ENCODE measurements around the gene RHBDF2.

Gene RHBDF2

GRCh38 chr17:76468634-76469010 is 32.6 kb downstream of the RHBDF2 start:
- peaks cover 0 to 50% (median 0%) of the 10 kb centered on the region in 3 experiments for H3K27me3 ChIP-seq (ENCODE audit: control insufficient read depth in 3 of 3, insufficient read depth in 3 of 3, low read depth in 1 of 3, low read length in 3 of 3)
- no peak overlapping the region for H3K27ac ChIP-seq (replicated peaks; ENCODE audit: low read length)
- peak overlapping the region; percentile 38 for H3K18ac ChIP-seq (ENCODE audit: low read length)
- H3K4me1 ChIP-seq (ENCODE audit: control insufficient read depth in 2 of 2, insufficient read depth in 1 of 2, low read depth in 1 of 2, low read length in 2 of 2) = peaks cover 4 to 8% of the 10 kb centered on the region in 2 donors
- no peak overlapping the region for H3K4ac ChIP-seq (ENCODE audit: low read length)
- H3K4me2 ChIP-seq (ENCODE audit: insufficient read depth, low read length, poor library complexity, severe bottlenecking) = no peak overlapping the region
- H3K9ac ChIP-seq (ENCODE audit: low read depth, low read length, poor library complexity) = peak overlapping the region; percentile 30
- H3K79me1 ChIP-seq (ENCODE audit: low read depth, low read length) = peaks cover 2% of the 10 kb centered on the region
- peak overlapping the region; percentile 46 for H2AK5ac ChIP-seq (ENCODE audit: low read depth, low read length)
- no peaks in the 10 kb centered on the region for H3K36me3 ChIP-seq (replicated peaks in 1 of 2; ENCODE audit: control insufficient read depth in 2 of 2, insufficient read depth in 2 of 2, low read length in 2 of 2)
- no peak overlapping the region for H2BK120ac ChIP-seq (ENCODE audit: low read depth, low read length)
- no peak overlapping the region for H4K8ac ChIP-seq (ENCODE audit: low read depth, low read length)
- H2BK12ac ChIP-seq (ENCODE audit: low read length) = no peak overlapping the region
- peak overlapping the region; percentile 58 for H2BK15ac ChIP-seq (ENCODE audit: low read length)
- H2BK5ac ChIP-seq (ENCODE audit: low read length) = no peak overlapping the region
- peak overlapping the region; percentile 20 for H3K23ac ChIP-seq (ENCODE audit: low read depth, low read length, poor library complexity)
- no peak for DNase-seq (ENCODE audit: low spot score)
- no peak overlapping the region for H2AFZ ChIP-seq (ENCODE audit: low read length)
- no peak overlapping the region for H3K4me3 ChIP-seq (ENCODE audit: low read length in 2 of 2)
- H3K14ac ChIP-seq (ENCODE audit: low read length) = no peak overlapping the region
- no peaks in the 10 kb centered on the region for H3K9me3 ChIP-seq (replicated peaks in 1 of 2; ENCODE audit: control insufficient read depth in 2 of 2, insufficient read depth in 1 of 2, low read depth in 1 of 2, low read length in 2 of 2)
- no CpG with 5 or more reads among the region's 14 CpGs for WGBS, 2 donors (ENCODE audit: extremely low coverage in 2 of 2, insufficient read length in 2 of 2, insufficient replicate concordance in 1 of 2)
- H4K91ac ChIP-seq (ENCODE audit: low read depth, low read length, poor library complexity) = peak overlapping the region; percentile 53

GRCh38 chr17:76467809-76468633 is 33.2 kb downstream of the RHBDF2 start:
- H2BK120ac ChIP-seq (ENCODE audit: low read depth, low read length) = no peak overlapping the region
- H2BK5ac ChIP-seq (ENCODE audit: low read length) = peak overlapping the region; percentile 0
- H3K27me3 ChIP-seq (ENCODE audit: control insufficient read depth in 3 of 3, insufficient read depth in 3 of 3, low read depth in 1 of 3, low read length in 3 of 3) = peaks cover 0 to 47% (median 0%) of the 10 kb centered on the region in 3 experiments
- no peaks in the 10 kb centered on the region for H3K36me3 ChIP-seq (replicated peaks in 1 of 2; ENCODE audit: control insufficient read depth in 2 of 2, insufficient read depth in 2 of 2, low read length in 2 of 2)
- no peak for DNase-seq (ENCODE audit: low spot score)
- H2AFZ ChIP-seq (ENCODE audit: low read length) = peak overlapping the region; percentile 82
- H4K8ac ChIP-seq (ENCODE audit: low read depth, low read length) = no peak overlapping the region
- no peak overlapping the region for H3K14ac ChIP-seq (ENCODE audit: low read length)
- peak overlapping the region; percentile 38 for H3K18ac ChIP-seq (ENCODE audit: low read length)
- H3K23ac ChIP-seq (ENCODE audit: low read depth, low read length, poor library complexity) = peak overlapping the region; percentile 20
- peak overlapping the region; percentile 56 for H2AK5ac ChIP-seq (ENCODE audit: low read depth, low read length)
- H4K91ac ChIP-seq (ENCODE audit: low read depth, low read length, poor library complexity) = no peak overlapping the region
- no peaks in the 10 kb centered on the region for H3K9me3 ChIP-seq (replicated peaks in 1 of 2; ENCODE audit: control insufficient read depth in 2 of 2, insufficient read depth in 1 of 2, low read depth in 1 of 2, low read length in 2 of 2)
- no peak overlapping the region for H3K4me3 ChIP-seq (ENCODE audit: low read length in 2 of 2)
- peaks cover 2% of the 10 kb centered on the region for H3K79me1 ChIP-seq (ENCODE audit: low read depth, low read length)
- H3K4ac ChIP-seq (ENCODE audit: low read length) = peak overlapping the region; percentile 53
- peak overlapping the region; percentile 37 for H2BK15ac ChIP-seq (ENCODE audit: low read length)
- H3K4me2 ChIP-seq (ENCODE audit: insufficient read depth, low read length, poor library complexity, severe bottlenecking) = no peak overlapping the region
- peak overlapping the region; percentile 12 for H3K9ac ChIP-seq (ENCODE audit: low read depth, low read length, poor library complexity)
- peaks cover 4 to 8% of the 10 kb centered on the region in 2 donors for H3K4me1 ChIP-seq (ENCODE audit: control insufficient read depth in 2 of 2, insufficient read depth in 1 of 2, low read depth in 1 of 2, low read length in 2 of 2)
- H2BK12ac ChIP-seq (ENCODE audit: low read length) = peak overlapping the region; percentile 49
- WGBS, 2 donors (ENCODE audit: extremely low coverage in 2 of 2, insufficient read length in 2 of 2, insufficient replicate concordance in 1 of 2) = no CpG with 5 or more reads among the region's 8 CpGs
- H3K27ac ChIP-seq (replicated peaks; ENCODE audit: low read length) = no peak overlapping the region

- Histone ChIP-seq H2BK5ac (ENCODE audit: low read length) (peak within 1 kb of the TSS; percentile 0), H3K23ac (ENCODE audit: low read depth, low read length, poor library complexity) (peak within 1 kb of the TSS; percentile 20), H2AFZ (ENCODE audit: low read length) (peak within 1 kb of the TSS; percentile 82), H3K9ac (ENCODE audit: low read depth, low read length, poor library complexity) (peak within 1 kb of the TSS; percentile 12), H2AK5ac (ENCODE audit: low read depth, low read length) (peak within 1 kb of the TSS; percentile 73), H3K4me3 (ENCODE audit: low read length in 2 of 2) (no peak within 1 kb of the TSS), H3K27me3 (ENCODE audit: control insufficient read depth in 3 of 3, insufficient read depth in 3 of 3, low read depth in 1 of 3, low read length in 3 of 3) (peaks cover 0 to 48% (median 0%) of the 10 kb centered on the region in 3 experiments), H3K36me3 (replicated peaks in 1 of 2; ENCODE audit: control insufficient read depth in 2 of 2, insufficient read depth in 2 of 2, low read length in 2 of 2) (no peaks in the 10 kb centered on the region), H2BK12ac (ENCODE audit: low read length) (peak within 1 kb of the TSS; percentile 49), H2BK15ac (ENCODE audit: low read length) (peak within 1 kb of the TSS; percentile 37), H3K4me1 (ENCODE audit: control insufficient read depth in 2 of 2, insufficient read depth in 1 of 2, low read depth in 1 of 2, low read length in 2 of 2) (peaks cover 4 to 8% of the 10 kb centered on the region in 2 donors), H3K18ac (ENCODE audit: low read length) (peak within 1 kb of the TSS; percentile 40), H3K4me2 (ENCODE audit: insufficient read depth, low read length, poor library complexity, severe bottlenecking) (no peak within 1 kb of the TSS), H4K91ac (ENCODE audit: low read depth, low read length, poor library complexity) (no peak within 1 kb of the TSS), H3K9me3 (replicated peaks in 1 of 2; ENCODE audit: control insufficient read depth in 2 of 2, insufficient read depth in 1 of 2, low read depth in 1 of 2, low read length in 2 of 2) (no peaks in the 10 kb centered on the region), H3K79me1 (ENCODE audit: low read depth, low read length) (peaks cover 2% of the 10 kb centered on the region), H4K8ac (ENCODE audit: low read depth, low read length) (no peak within 1 kb of the TSS), H2BK120ac (ENCODE audit: low read depth, low read length) (no peak within 1 kb of the TSS), H3K14ac (ENCODE audit: low read length) (peak within 1 kb of the TSS; percentile 42), H3K4ac (ENCODE audit: low read length) (peak within 1 kb of the TSS; percentile 53), H3K27ac (replicated peaks; ENCODE audit: low read length) (no peak within 1 kb of the TSS)
- no CpG with 5 or more reads among the region's 11 CpGs for WGBS, 2 donors (ENCODE audit: extremely low coverage in 2 of 2, insufficient read length in 2 of 2, insufficient replicate concordance in 1 of 2)
- DNase-seq (ENCODE audit: low spot score) = no peak
Measured at GRCh38 chr17:76467366-76467765, 33.9 kb downstream of the RHBDF2 start, which contains the start of gene AANAT. Gene AANAT (plus strand): TSS chr17:76467603. CDS start chr17:76468747, 1,144 bp downstream.

- no peak overlapping the region for H3K4me3 ChIP-seq (ENCODE audit: low read length in 2 of 2)
- no peak overlapping the region for H2BK120ac ChIP-seq (ENCODE audit: low read depth, low read length)
- H3K23ac ChIP-seq (ENCODE audit: low read depth, low read length, poor library complexity) = no peak overlapping the region
- WGBS, 2 donors (ENCODE audit: extremely low coverage in 2 of 2, insufficient read length in 2 of 2, insufficient replicate concordance in 1 of 2) = no CpG with 5 or more reads among the region's 6 CpGs
- no peak overlapping the region for H4K8ac ChIP-seq (ENCODE audit: low read depth, low read length)
- no peaks in the 10 kb centered on the region for H3K9me3 ChIP-seq (replicated peaks in 1 of 2; ENCODE audit: control insufficient read depth in 2 of 2, insufficient read depth in 1 of 2, low read depth in 1 of 2, low read length in 2 of 2)
- no peak overlapping the region for H2BK5ac ChIP-seq (ENCODE audit: low read length)
- H2BK15ac ChIP-seq (ENCODE audit: low read length) = peak overlapping the region; percentile 20
- no peak overlapping the region for H3K14ac ChIP-seq (ENCODE audit: low read length)
- H3K36me3 ChIP-seq (replicated peaks in 1 of 2; ENCODE audit: control insufficient read depth in 2 of 2, insufficient read depth in 2 of 2, low read length in 2 of 2) = no peaks in the 10 kb centered on the region
- no peak overlapping the region for H2AFZ ChIP-seq (ENCODE audit: low read length)
- no peak overlapping the region for H3K9ac ChIP-seq (ENCODE audit: low read depth, low read length, poor library complexity)
- DNase-seq (ENCODE audit: low spot score) = no peak
- H3K27me3 ChIP-seq (ENCODE audit: control insufficient read depth in 3 of 3, insufficient read depth in 3 of 3, low read depth in 1 of 3, low read length in 3 of 3) = peaks cover 0 to 47% (median 0%) of the 10 kb centered on the region in 3 experiments
- H4K91ac ChIP-seq (ENCODE audit: low read depth, low read length, poor library complexity) = no peak overlapping the region
- peaks cover 4 to 8% of the 10 kb centered on the region in 2 donors for H3K4me1 ChIP-seq (ENCODE audit: control insufficient read depth in 2 of 2, insufficient read depth in 1 of 2, low read depth in 1 of 2, low read length in 2 of 2)
- no peak overlapping the region for H3K4ac ChIP-seq (ENCODE audit: low read length)
- H2BK12ac ChIP-seq (ENCODE audit: low read length) = no peak overlapping the region
- peaks cover 2% of the 10 kb centered on the region for H3K79me1 ChIP-seq (ENCODE audit: low read depth, low read length)
- H2AK5ac ChIP-seq (ENCODE audit: low read depth, low read length) = peak overlapping the region; percentile 73
- no peak overlapping the region for H3K27ac ChIP-seq (replicated peaks; ENCODE audit: low read length)
- no peak overlapping the region for H3K18ac ChIP-seq (ENCODE audit: low read length)
- H3K4me2 ChIP-seq (ENCODE audit: insufficient read depth, low read length, poor library complexity, severe bottlenecking) = no peak overlapping the region
Measured at GRCh38 chr17:76466775-76467130, 34.5 kb downstream of the RHBDF2 start.
